Liver (tissue), 9 donors: ENCODE data around the gene RNF38. TPM values are rescaled to one million over a fixed set of nuclear protein-coding genes. Genes with fewer than 3 reads are reported as not detected.

Experiments
- DNase-seq: peaks from one replicate; pipeline ENCODE4 v3.0.0-alpha.2; 2017; ENCODE audit warnings: low spot score
- H3K27ac ChIP-seq, 2 donors: one replicate each; pipeline ENCODE4 v1.7.0; 2013; ENCODE audit warnings: inconsistent platforms in 2 of 2, low read length in 2 of 2, control low read depth in 1 of 2, low read depth in 1 of 2, mild to moderate bottlenecking in 1 of 2
- H3K27me3 ChIP-seq, 4 donors: one replicate each; pipeline versions ENCODE4 v1.6.1 to v1.7.0; 2013; ENCODE audit warnings: low read length in 3 of 4, inconsistent platforms in 1 of 4, mild to moderate bottlenecking in 1 of 4, moderate library complexity in 1 of 4; ENCODE audit not compliant: control insufficient read depth in 4 of 4, insufficient read depth in 4 of 4
- H3K36me3 ChIP-seq, 4 donors: one replicate each; pipeline versions ENCODE4 v1.6.1 to v1.7.0; 2013; ENCODE audit warnings: low read length in 3 of 4, mild to moderate bottlenecking in 3 of 4, low read depth in 1 of 4, moderate library complexity in 1 of 4; ENCODE audit not compliant: control insufficient read depth in 4 of 4, insufficient read depth in 3 of 4
- H3K4me1 ChIP-seq, 4 donors: one replicate each; pipeline versions ENCODE4 v1.6.1 to v1.7.0; 2013; ENCODE audit warnings: low read length in 3 of 4, mild to moderate bottlenecking in 3 of 4, moderate library complexity in 1 of 4; ENCODE audit not compliant: control insufficient read depth in 4 of 4, insufficient read depth in 4 of 4
- H3K4me3 ChIP-seq, 3 donors: one replicate each; pipeline versions ENCODE4 v1.6.1 to v1.7.0; 2013; ENCODE audit warnings: low read length in 3 of 3, control low read depth in 1 of 3, low read depth in 1 of 3, mild to moderate bottlenecking in 1 of 3
- H3K9ac ChIP-seq, 2 donors: one replicate each; pipeline ENCODE4 v1.7.0; 2013; ENCODE audit warnings: low read length in 2 of 2, mild to moderate bottlenecking in 2 of 2, moderate library complexity in 2 of 2, control low read depth in 1 of 2, low read depth in 1 of 2
- H3K9me3 ChIP-seq, 4 donors: one replicate each; pipeline versions ENCODE4 v1.6.1 to v1.7.0; 2013; ENCODE audit warnings: low read length in 3 of 4; ENCODE audit not compliant: control insufficient read depth in 4 of 4
- EGR1 ChIP-seq, 2 donors: IDR thresholded peaks; 2 replicates each; pipeline ENCODE4 v1.6.1; 2016 to 2018; ENCODE audit warnings: antibody characterized with exemption in 2 of 2, low read depth in 2 of 2
- FOXA1 ChIP-seq: IDR thresholded peaks from 2 replicates; pipeline ENCODE4 v1.6.1; 2016; ENCODE audit warnings: antibody characterized with exemption
- FOXA2 ChIP-seq: IDR thresholded peaks from 2 replicates; pipeline ENCODE4 v1.6.1; 2016; ENCODE audit warnings: antibody characterized with exemption
- GABPA ChIP-seq, 2 donors: IDR thresholded peaks in 1 of 2; conservative IDR thresholded peaks in 1 of 2; 2 replicates each; pipeline ENCODE4 v1.6.1; 2016; ENCODE audit warnings: antibody characterized with exemption in 2 of 2, mild to moderate bottlenecking in 1 of 2, moderate library complexity in 1 of 2
- HNF4A ChIP-seq, 2 donors: conservative IDR thresholded peaks; 2 replicates each; pipeline ENCODE4 v1.6.1; 2016; ENCODE audit warnings: antibody characterized with exemption in 2 of 2, mild to moderate bottlenecking in 2 of 2
- HNF4G ChIP-seq: IDR thresholded peaks from 2 replicates; pipeline ENCODE4 v1.6.1; 2016; ENCODE audit warnings: antibody characterized with exemption
- JUND ChIP-seq, 2 donors: IDR thresholded peaks; 2 replicates each; pipeline ENCODE4 v1.6.1; 2016; ENCODE audit warnings: antibody characterized with exemption in 2 of 2
- MAX ChIP-seq: IDR thresholded peaks from 2 replicates; pipeline ENCODE4 v1.6.1; 2016; ENCODE audit warnings: antibody characterized with exemption
- NR2F2 ChIP-seq: IDR thresholded peaks from 2 replicates; pipeline ENCODE4 v1.6.1; 2016; ENCODE audit warnings: antibody characterized with exemption
- RAD21 ChIP-seq, 2 donors: IDR thresholded peaks; 2 replicates each; pipeline ENCODE4 v1.6.1; 2016; ENCODE audit warnings: antibody characterized with exemption in 2 of 2, mild to moderate bottlenecking in 2 of 2
- RXRA ChIP-seq, 2 donors: IDR thresholded peaks; 2 replicates each; pipeline ENCODE4 v1.6.1; 2017 to 2018; ENCODE audit warnings: antibody characterized with exemption in 2 of 2, mild to moderate bottlenecking in 1 of 2
- SP1 ChIP-seq: IDR thresholded peaks from 2 replicates; pipeline ENCODE4 v1.6.1; 2018; ENCODE audit warnings: antibody characterized with exemption, mild to moderate bottlenecking
- TAF1 ChIP-seq: conservative IDR thresholded peaks from 2 replicates; pipeline ENCODE4 v1.6.1; 2016; ENCODE audit warnings: antibody characterized with exemption, mild to moderate bottlenecking
- YY1 ChIP-seq: IDR thresholded peaks from 2 replicates; pipeline ENCODE4 v1.6.1; 2016; ENCODE audit warnings: antibody characterized with exemption, mild to moderate bottlenecking
- ZBTB33 ChIP-seq: IDR thresholded peaks from 2 replicates; pipeline ENCODE4 v1.6.1; 2016; ENCODE audit warnings: antibody characterized with exemption
- WGBS: extraction: QIAGEN DNeasy Blood & Tissue Kit; methylation state at CpG from one replicate; pipeline ENCODE4 v1.1.7; 2013; 5-methylcytosine and 5-hydroxymethylcytosine counted together
- polyA plus RNA-seq, 2 donors: library from polyadenylated mRNA; stranded (reverse) in 1 of 2; unstranded in 1 of 2; fragments of 200-250 nt in 1 of 2; fragments of >200 nt in 1 of 2; fragmentation: Nextera tagmentation in 1 of 2; extraction: Ambion mirVana in 1 of 2; gene quantifications; one replicate each; pipeline versions ENCODE4 v1.2.1 to v1.2.3, GENCODE V29; 2013 to 2015
- total RNA-seq, 2 donors: library from RNA; depleted of rRNA; stranded (reverse); fragments of >200 nt; gene quantifications; one replicate each; pipeline ENCODE4 v1.2.3, GENCODE V29; 2014
- TF ChIP-seq, protein P1 (sequence below): fragments of 150-350 bp; IDR thresholded peaks from 2 replicates; pipeline ENCODE4 v1.5.1; 2017; ENCODE audit warnings: improper control_type of control experiment, low read depth, low read length; ENCODE audit not compliant: missing input control
- TF ChIP-seq, protein P2 (sequence below): IDR thresholded peaks from 2 replicates; pipeline ENCODE4 v1.6.1; 2016; ENCODE audit warnings: antibody characterized with exemption
- TF ChIP-seq, protein P3 (sequence below): IDR thresholded peaks from 2 replicates; pipeline ENCODE4 v1.6.1; 2016; ENCODE audit warnings: antibody characterized with exemption, mild to moderate bottlenecking
- donor health status: healthy.
- donor health status: healthy.
- donor health status: healthy.
- donor health status: healthy.
- donor health status: healthy.

RNF38 gene
- total and polyA plus RNA-seq, 4 donors: 3.4 to 16.4 (median 6.9) TPM

GRCh38 chr9:36318212-36318802 is 81.8 kb downstream of the RNF38 start:
- no peak overlapping the region for H3K27ac ChIP-seq
- DNase-seq: no peak
- TF ChIP-seq JUND (IDR thresholded peaks at IDR 0.05) (no peak), ZBTB33 (no peak), FOXA1 (no peak), HNF4G (no peak), RXRA (IDR thresholded peaks at IDR 0.05) (no peak), EGR1 (IDR thresholded peaks at IDR 0.05; ENCODE audit: low read depth in 2 of 2) (no peak), YY1 (no peak), HNF4A (conservative IDR thresholded peaks at IDR 0.05) (no peak), GABPA (IDR thresholded peaks at IDR 0.05 in 1 of 2, conservative IDR thresholded peaks at IDR 0.05 in 1 of 2) (no peak), RAD21 (IDR thresholded peaks at IDR 0.05) (no peak), TAF1 (no peak), FOXA2 (no peak), SP1 (no peak), MAX (no peak)
- TF ChIP-seq, protein P1, sequence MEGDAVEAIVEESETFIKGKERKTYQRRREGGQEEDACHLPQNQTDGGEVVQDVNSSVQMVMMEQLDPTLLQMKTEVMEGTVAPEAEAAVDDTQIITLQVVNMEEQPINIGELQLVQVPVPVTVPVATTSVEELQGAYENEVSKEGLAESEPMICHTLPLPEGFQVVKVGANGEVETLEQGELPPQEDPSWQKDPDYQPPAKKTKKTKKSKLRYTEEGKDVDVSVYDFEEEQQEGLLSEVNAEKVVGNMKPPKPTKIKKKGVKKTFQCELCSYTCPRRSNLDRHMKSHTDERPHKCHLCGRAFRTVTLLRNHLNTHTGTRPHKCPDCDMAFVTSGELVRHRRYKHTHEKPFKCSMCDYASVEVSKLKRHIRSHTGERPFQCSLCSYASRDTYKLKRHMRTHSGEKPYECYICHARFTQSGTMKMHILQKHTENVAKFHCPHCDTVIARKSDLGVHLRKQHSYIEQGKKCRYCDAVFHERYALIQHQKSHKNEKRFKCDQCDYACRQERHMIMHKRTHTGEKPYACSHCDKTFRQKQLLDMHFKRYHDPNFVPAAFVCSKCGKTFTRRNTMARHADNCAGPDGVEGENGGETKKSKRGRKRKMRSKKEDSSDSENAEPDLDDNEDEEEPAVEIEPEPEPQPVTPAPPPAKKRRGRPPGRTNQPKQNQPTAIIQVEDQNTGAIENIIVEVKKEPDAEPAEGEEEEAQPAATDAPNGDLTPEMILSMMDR: no peak
- TF ChIP-seq, protein P2, sequence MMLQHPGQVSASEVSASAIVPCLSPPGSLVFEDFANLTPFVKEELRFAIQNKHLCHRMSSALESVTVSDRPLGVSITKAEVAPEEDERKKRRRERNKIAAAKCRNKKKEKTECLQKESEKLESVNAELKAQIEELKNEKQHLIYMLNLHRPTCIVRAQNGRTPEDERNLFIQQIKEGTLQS: no peak
- H3K4me3 ChIP-seq: no peak overlapping the region
- H3K36me3 ChIP-seq: peaks cover 0 to 2% (median 0%) of the 10 kb centered on the region in 4 donors
- H3K4me1 ChIP-seq: peaks cover 0 to 19% (median 9%) of the 10 kb centered on the region in 4 donors
- H3K27me3 ChIP-seq: no peaks in the 10 kb centered on the region
- H3K9ac ChIP-seq: no peak overlapping the region
- WGBS: 85% methylated on average over 14 of the region's 14 CpGs
- H3K9me3 ChIP-seq: no peaks in the 10 kb centered on the region

DNA sequence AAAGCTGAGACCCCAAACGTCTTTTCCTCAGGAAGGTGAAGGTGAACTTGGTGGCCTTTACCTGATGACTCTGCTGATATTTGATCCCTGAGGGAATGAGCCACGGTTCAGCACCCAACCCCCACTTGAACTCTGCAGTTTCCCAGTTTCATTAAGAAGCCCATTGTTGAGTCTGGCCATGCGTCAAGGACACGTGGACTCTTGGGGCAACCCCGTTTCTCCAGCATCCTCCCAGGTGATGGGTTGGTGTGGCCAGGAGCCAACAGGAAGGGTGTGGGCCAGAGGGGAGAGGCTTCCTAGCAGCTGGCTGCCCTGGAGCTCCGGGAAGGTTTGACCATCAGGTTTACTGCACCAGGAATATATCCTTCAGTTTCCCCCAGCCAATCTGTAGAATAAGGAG is 82.3 kb downstream of the RNF38 start:
- Histone ChIP-seq H3K4me3 (no peak overlapping the region), H3K9ac (no peak overlapping the region), H3K27ac (no peak overlapping the region), H3K4me1 (peaks cover 0 to 19% (median 9%) of the 10 kb centered on the region in 4 donors), H3K9me3 (no peaks in the 10 kb centered on the region), H3K27me3 (no peaks in the 10 kb centered on the region), H3K36me3 (peaks cover 0 to 2% (median 0%) of the 10 kb centered on the region in 4 donors)
- no peak for DNase-seq
- 60% methylated on average over 6 of the region's 6 CpGs for WGBS
- TF ChIP-seq HNF4A (conservative IDR thresholded peaks at IDR 0.05) (no peak), TAF1 (no peak), RXRA (IDR thresholded peaks at IDR 0.05) (no peak), SP1 (no peak), FOXA2 (no peak), FOXA1 (no peak), GABPA (IDR thresholded peaks at IDR 0.05 in 1 of 2, conservative IDR thresholded peaks at IDR 0.05 in 1 of 2) (no peak), MAX (no peak), EGR1 (IDR thresholded peaks at IDR 0.05; ENCODE audit: low read depth in 2 of 2) (no peak), NR2F2 (no peak), JUND (IDR thresholded peaks at IDR 0.05) (no peak)
- TF ChIP-seq, protein P1: no peak
- TF ChIP-seq, protein P3, sequence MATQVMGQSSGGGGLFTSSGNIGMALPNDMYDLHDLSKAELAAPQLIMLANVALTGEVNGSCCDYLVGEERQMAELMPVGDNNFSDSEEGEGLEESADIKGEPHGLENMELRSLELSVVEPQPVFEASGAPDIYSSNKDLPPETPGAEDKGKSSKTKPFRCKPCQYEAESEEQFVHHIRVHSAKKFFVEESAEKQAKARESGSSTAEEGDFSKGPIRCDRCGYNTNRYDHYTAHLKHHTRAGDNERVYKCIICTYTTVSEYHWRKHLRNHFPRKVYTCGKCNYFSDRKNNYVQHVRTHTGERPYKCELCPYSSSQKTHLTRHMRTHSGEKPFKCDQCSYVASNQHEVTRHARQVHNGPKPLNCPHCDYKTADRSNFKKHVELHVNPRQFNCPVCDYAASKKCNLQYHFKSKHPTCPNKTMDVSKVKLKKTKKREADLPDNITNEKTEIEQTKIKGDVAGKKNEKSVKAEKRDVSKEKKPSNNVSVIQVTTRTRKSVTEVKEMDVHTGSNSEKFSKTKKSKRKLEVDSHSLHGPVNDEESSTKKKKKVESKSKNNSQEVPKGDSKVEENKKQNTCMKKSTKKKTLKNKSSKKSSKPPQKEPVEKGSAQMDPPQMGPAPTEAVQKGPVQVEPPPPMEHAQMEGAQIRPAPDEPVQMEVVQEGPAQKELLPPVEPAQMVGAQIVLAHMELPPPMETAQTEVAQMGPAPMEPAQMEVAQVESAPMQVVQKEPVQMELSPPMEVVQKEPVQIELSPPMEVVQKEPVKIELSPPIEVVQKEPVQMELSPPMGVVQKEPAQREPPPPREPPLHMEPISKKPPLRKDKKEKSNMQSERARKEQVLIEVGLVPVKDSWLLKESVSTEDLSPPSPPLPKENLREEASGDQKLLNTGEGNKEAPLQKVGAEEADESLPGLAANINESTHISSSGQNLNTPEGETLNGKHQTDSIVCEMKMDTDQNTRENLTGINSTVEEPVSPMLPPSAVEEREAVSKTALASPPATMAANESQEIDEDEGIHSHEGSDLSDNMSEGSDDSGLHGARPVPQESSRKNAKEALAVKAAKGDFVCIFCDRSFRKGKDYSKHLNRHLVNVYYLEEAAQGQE: no peak
- TF ChIP-seq, protein P2: no peak
